ENCODE results near the gene FNIP1. TPM values are rescaled to one million over a fixed set of nuclear protein-coding genes. Genes with fewer than 3 reads are reported as not detected.
"Not testable (repeated sequence)": the region's sequence is repeated elsewhere in the genome, so short reads cannot be mapped to it uniquely, and the experiment has no call there.

The FNIP1 gene
- total RNA-seq, 2 donors from 2014 or later, result 52.9 to 54.7 TPM

DNA sequence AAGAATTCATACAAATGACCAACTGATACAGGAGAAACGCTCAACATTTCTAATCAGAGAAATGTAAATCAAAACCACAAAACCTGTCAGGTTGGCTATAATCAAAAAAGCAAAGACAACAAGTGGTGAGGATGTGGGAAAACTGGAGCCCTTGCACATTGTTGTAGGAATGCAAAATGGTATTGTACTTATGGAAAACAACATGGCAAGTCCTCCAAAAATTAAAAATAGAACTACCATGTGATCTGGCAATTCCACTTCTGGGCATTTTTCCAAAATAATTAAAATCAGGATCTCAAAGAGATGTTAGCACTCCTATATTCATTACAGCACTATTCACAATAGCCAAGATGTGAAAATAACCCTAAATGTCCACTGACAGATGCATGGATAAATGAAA lies 76.1 kb downstream of the FNIP1 start:
- Histone ChIP-seq H3K36me3 (peaks cover 6% of the 10 kb centered on the region), H3K27me3 (replicated peaks; ENCODE audit: insufficient read depth) (no peaks in the 10 kb centered on the region), H3K4me1 (ENCODE audit: control insufficient read depth in 1 of 2, low read depth in 2 of 2) (peaks cover 0 to 37% of the 10 kb centered on the region in 2 donors), H3K27ac (no peak overlapping the region), H3K9me3 (no peaks in the 10 kb centered on the region), H3K4me3 (no peak overlapping the region)
- TF ChIP-seq, protein P1, sequence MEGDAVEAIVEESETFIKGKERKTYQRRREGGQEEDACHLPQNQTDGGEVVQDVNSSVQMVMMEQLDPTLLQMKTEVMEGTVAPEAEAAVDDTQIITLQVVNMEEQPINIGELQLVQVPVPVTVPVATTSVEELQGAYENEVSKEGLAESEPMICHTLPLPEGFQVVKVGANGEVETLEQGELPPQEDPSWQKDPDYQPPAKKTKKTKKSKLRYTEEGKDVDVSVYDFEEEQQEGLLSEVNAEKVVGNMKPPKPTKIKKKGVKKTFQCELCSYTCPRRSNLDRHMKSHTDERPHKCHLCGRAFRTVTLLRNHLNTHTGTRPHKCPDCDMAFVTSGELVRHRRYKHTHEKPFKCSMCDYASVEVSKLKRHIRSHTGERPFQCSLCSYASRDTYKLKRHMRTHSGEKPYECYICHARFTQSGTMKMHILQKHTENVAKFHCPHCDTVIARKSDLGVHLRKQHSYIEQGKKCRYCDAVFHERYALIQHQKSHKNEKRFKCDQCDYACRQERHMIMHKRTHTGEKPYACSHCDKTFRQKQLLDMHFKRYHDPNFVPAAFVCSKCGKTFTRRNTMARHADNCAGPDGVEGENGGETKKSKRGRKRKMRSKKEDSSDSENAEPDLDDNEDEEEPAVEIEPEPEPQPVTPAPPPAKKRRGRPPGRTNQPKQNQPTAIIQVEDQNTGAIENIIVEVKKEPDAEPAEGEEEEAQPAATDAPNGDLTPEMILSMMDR (IDR thresholded peaks at IDR 0.05), result no peak
- ATAC-seq (ENCODE audit: insufficient number of reproducible peaks, low FRiP score, low read depth), result no peak
- no peak for DNase-seq (ENCODE audit: low spot score)

DNA sequence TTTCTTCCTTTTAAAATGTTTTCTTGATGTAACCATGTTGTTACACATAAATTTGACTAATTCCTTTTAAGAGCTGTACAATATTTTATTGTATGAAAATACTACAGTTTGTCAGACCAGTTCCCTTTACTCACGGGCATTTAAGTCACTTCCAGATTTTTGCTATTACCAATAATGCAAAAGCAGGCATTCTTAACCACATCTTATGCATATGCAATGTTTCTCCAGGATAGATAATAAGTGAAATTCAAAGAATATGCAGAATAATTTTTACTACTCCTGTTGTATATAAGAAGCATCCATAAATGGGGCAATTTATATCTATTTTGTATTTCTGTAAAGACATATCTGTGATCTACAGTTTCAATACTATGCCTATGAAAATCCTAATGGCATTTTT lies 77.3 kb downstream of the FNIP1 start:
- TF ChIP-seq, protein P1 (IDR thresholded peaks at IDR 0.05), result no peak
- Histone ChIP-seq H3K4me1 (ENCODE audit: control insufficient read depth in 1 of 2, low read depth in 2 of 2) (peaks cover 0 to 37% of the 10 kb centered on the region in 2 donors), H3K9me3 (no peaks in the 10 kb centered on the region), H3K36me3 (peaks cover 8% of the 10 kb centered on the region), H3K27ac (no peak overlapping the region), H3K27me3 (replicated peaks; ENCODE audit: insufficient read depth) (no peaks in the 10 kb centered on the region), H3K4me3 (no peak overlapping the region)
- DNase-seq (ENCODE audit: low spot score) (no peak), ATAC-seq (ENCODE audit: insufficient number of reproducible peaks, low FRiP score, low read depth) (no peak)

DNA sequence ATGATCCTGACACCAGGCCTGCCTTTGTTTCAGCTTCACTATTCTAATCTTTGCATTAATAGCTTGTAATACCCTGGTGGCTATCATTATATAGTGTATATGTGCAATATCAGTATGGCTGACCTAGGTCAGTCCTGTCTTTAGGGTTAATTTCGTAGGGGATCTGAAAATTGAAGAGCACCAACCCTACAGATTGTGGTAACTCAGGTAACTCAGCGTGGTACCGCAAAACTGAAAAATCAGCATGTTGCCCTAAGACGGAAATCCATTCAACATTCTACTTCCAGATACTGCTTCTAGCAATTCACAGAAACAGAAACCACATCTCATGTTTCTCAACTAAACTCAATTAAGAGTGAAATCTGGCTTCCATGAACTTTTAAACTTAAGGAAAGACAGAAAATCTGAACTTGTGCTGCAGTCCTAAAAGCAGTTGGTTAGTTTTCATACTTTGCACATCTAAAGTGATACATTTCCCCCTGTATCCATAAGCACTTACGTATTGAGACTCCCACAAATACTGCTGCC lies 78.3 kb downstream of the FNIP1 start:
- Histone ChIP-seq H3K27me3 (replicated peaks; ENCODE audit: insufficient read depth) (no peaks in the 10 kb centered on the region), H3K36me3 (peaks cover 8% of the 10 kb centered on the region), H3K9me3 (no peaks in the 10 kb centered on the region), H3K4me3 (no peak overlapping the region), H3K27ac (no peak overlapping the region), H3K4me1 (ENCODE audit: control insufficient read depth in 1 of 2, low read depth in 2 of 2) (peaks cover 0 to 29% of the 10 kb centered on the region in 2 donors)
- no peak for ATAC-seq (ENCODE audit: insufficient number of reproducible peaks, low FRiP score, low read depth)
- TF ChIP-seq, protein P1 (IDR thresholded peaks at IDR 0.05), result no peak
- DNase-seq (ENCODE audit: low spot score), result no peak

DNA sequence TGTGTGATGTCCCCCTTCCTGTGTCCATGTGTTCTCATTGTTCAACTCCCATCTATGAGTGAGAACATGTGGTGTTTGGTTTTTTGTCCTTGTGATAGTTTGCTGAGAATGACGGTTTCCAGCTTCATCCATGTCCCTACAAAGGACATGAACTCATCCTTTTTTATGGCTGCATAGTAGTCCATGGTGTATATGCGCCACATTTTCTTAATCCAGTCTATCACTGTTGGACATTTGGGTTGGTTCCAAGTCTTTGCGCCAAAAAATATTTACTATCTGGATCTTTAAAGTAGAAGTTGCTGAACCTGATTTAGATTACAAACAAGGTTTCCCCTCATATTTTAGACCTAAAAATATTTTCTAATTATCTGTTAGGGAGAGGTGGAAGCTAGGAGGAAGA lies 79.7 kb downstream of the FNIP1 start:
- not testable (repeated sequence) for H3K36me3 ChIP-seq; H3K4me3 ChIP-seq; DNase-seq (ENCODE audit: low spot score); H3K27me3 ChIP-seq (replicated peaks; ENCODE audit: insufficient read depth); H3K27ac ChIP-seq; ATAC-seq (ENCODE audit: insufficient number of reproducible peaks, low FRiP score, low read depth); H3K9me3 ChIP-seq
- peaks cover 0 to 18% of the 10 kb centered on the region in 2 donors for H3K4me1 ChIP-seq (ENCODE audit: control insufficient read depth in 1 of 2, low read depth in 2 of 2)

DNA sequence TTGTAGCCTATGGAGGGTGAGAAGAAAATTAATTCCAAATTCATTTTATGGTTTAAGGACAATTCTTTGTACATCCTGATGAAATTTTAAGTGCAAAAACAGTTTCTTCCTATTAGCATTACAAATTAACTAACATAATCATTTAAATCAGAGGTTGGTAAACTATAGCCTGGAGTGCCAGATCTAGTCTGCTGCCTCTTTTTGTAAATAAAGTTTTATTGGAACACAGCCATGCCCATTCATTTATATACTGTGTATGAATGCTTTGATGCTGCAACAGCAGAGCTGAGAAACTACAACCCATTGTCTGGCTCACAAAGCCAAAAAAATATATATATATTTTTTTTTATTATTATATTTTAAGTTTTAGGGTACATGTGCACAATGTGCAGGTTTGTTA lies 80.2 kb downstream of the FNIP1 start:
- no peak overlapping the region for H3K27ac ChIP-seq
- peaks cover 8% of the 10 kb centered on the region for H3K36me3 ChIP-seq
- no peaks in the 10 kb centered on the region for H3K27me3 ChIP-seq (replicated peaks; ENCODE audit: insufficient read depth)
- no peaks in the 10 kb centered on the region for H3K9me3 ChIP-seq
- H3K4me3 ChIP-seq, result no peak overlapping the region
- TF ChIP-seq, protein P1 (IDR thresholded peaks at IDR 0.05), result no peak
- ATAC-seq (ENCODE audit: insufficient number of reproducible peaks, low FRiP score, low read depth) (no peak), DNase-seq (ENCODE audit: low spot score) (no peak)
- H3K4me1 ChIP-seq (ENCODE audit: control insufficient read depth in 1 of 2, low read depth in 2 of 2), result peaks cover 0 to 13% of the 10 kb centered on the region in 2 donors

DNA sequence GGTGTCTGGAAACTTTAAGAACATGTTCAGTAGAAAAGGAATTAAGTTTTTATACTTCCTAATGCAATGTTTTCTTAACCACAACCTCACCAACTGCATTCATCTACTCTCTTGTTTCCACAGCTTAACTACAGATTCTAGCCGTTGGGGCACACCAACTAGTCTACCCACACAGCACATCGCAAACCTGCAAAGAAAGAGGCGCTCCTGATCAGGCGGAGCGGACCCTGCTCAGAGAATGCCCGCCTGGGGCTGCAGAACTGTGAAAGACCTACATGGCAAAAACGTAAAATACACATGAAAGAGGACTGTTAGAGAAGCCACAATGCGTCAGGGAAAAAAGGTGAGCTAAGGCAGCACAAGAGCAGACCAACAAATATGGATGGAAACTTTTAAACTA lies 86.4 kb downstream of the FNIP1 start:
- TF ChIP-seq, protein P1 (IDR thresholded peaks at IDR 0.05), result no peak
- Histone ChIP-seq H3K36me3 (peaks cover 7% of the 10 kb centered on the region), H3K9me3 (no peaks in the 10 kb centered on the region), H3K27me3 (replicated peaks; ENCODE audit: insufficient read depth) (no peaks in the 10 kb centered on the region), H3K4me3 (no peak overlapping the region), H3K27ac (no peak overlapping the region), H3K4me1 (ENCODE audit: control insufficient read depth in 1 of 2, low read depth in 2 of 2) (no peaks in the 10 kb centered on the region)
- ATAC-seq (ENCODE audit: insufficient number of reproducible peaks, low FRiP score, low read depth) (no peak), DNase-seq (ENCODE audit: low spot score) (no peak)
